Measurements from ENCODE around the gene NUP133.

NUP133 gene

GRCh38 chr1:229507951-229508822 lies at the start of gene NUP133:
Gene NUP133 (minus strand): TSS chr1:229508341. CDS start chr1:229508249, 92 bp downstream.
- peaks cover 21% of the 10 kb centered on the region for H3K4me1 Mint-ChIP-seq (ENCODE audit: low read depth)
- H3K27me3 Mint-ChIP-seq (ENCODE audit: low read depth): peaks cover 3% of the 10 kb centered on the region
- no peaks in the 10 kb centered on the region for H3K9me3 Mint-ChIP-seq
- peak within 1 kb of the TSS; percentile 96 for H3K27ac Mint-ChIP-seq
- H3K4me3 Mint-ChIP-seq: peak within 1 kb of the TSS; percentile 91
- peak; percentile 98 for DNase-seq (ENCODE audit: low spot score)
- peaks cover 12% of the 10 kb centered on the region for H3K36me3 Mint-ChIP-seq (ENCODE audit: low read depth)

DNA sequence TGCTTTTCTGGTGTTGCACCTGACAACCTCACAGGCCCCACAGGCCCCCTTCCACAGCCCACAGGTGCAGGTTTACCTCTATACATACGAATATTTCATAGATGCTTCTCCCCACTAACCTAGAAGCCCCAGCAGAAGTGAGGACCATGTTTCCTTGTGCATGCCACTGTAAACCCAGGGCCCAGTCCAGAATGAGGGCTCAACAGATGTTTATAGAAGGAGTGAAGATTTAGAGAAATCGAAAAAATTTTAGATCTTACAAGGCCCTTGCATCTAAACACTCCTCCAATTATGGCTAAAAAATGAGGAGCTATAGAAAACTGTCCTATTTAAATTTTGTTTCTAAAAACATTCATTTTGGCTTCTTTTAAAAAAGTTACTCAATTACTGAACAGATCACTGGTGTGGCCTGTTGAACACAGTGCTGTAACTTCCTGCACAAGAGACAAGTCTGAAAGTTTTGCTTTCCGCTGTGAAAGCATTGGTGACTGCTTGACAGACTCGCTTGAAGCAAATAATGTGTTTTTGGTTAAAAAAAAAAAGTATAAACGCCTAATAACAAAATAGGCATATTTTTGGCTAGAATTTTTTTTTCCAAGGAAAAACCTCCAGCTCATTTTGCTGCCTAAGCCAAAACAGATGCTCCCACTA lies 49.2 kb upstream of the NUP133 start:
- DNase-seq (ENCODE audit: low spot score): no peak
- H3K36me3 Mint-ChIP-seq (ENCODE audit: low read depth): peaks cover 10% of the 10 kb centered on the region
- peak overlapping the region; percentile 88 for H3K4me3 Mint-ChIP-seq
- H3K27me3 Mint-ChIP-seq (ENCODE audit: low read depth): no peaks in the 10 kb centered on the region
- peaks cover 36% of the 10 kb centered on the region for H3K4me1 Mint-ChIP-seq (ENCODE audit: low read depth)
- peak overlapping the region; percentile 91 for H3K27ac Mint-ChIP-seq
- H3K9me3 Mint-ChIP-seq: no peaks in the 10 kb centered on the region

DNA sequence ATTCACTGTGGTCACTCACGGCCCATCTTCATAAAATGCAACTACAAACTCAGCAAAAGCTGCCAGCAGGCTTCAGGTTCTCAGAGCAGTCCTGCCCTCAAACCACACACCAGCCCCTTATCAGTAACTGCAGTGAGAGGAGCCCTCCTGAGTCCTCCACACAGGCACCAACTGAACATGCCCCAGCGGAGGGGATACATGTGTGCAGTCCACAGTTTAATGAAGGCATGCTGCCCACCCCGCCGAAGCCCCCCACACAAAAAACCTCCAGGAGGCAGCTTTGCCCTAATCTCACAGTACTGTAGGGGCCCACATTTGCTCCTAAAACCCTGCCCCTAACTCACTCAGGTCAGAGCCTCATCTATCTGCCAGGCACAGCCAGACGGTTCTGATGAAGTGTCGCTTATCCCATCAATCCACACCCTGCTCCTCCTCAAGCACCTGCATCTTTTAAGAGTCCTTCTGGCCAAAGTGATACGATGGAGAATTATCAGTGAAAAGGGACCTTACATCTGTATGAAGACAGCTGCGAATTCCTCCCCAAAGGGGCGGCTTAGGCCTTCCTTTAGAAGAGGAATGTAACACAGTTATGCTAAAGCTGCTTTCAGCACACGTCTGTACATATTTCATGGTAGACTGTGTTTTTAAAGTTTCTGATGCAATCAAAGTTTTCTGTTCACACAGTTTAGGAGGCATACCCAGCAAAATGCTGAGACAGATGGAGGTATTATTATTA lies 46.9 kb upstream of the NUP133 start:
- Mint-ChIP-seq H3K9me3 (no peaks in the 10 kb centered on the region), H3K4me1 (ENCODE audit: low read depth) (peaks cover 37% of the 10 kb centered on the region), H3K27me3 (ENCODE audit: low read depth) (no peaks in the 10 kb centered on the region), H3K36me3 (ENCODE audit: low read depth) (peaks cover 10% of the 10 kb centered on the region), H3K4me3 (peak overlapping the region; percentile 28), H3K27ac (peak overlapping the region; percentile 58)
- DNase-seq (ENCODE audit: low spot score): no peak

- H3K36me3 Mint-ChIP-seq (ENCODE audit: low read depth): peaks cover 10% of the 10 kb centered on the region
- H3K27me3 Mint-ChIP-seq (ENCODE audit: low read depth): no peaks in the 10 kb centered on the region
- H3K4me3 Mint-ChIP-seq: no peak overlapping the region
- no peak overlapping the region for H3K27ac Mint-ChIP-seq
- peaks cover 34% of the 10 kb centered on the region for H3K4me1 Mint-ChIP-seq (ENCODE audit: low read depth)
- no peaks in the 10 kb centered on the region for H3K9me3 Mint-ChIP-seq
- DNase-seq (ENCODE audit: low spot score): no peak
Observed at GRCh38 chr1:229553621-229554130, 45.5 kb upstream of the NUP133 start.

GRCh38 chr1:229552732-229553131 lies 44.6 kb upstream of the NUP133 start:
- no peak for DNase-seq (ENCODE audit: low spot score)
- Mint-ChIP-seq H3K9me3 (no peaks in the 10 kb centered on the region), H3K27ac (no peak overlapping the region), H3K4me3 (no peak overlapping the region), H3K4me1 (ENCODE audit: low read depth) (peaks cover 34% of the 10 kb centered on the region), H3K27me3 (ENCODE audit: low read depth) (no peaks in the 10 kb centered on the region), H3K36me3 (ENCODE audit: low read depth) (peaks cover 14% of the 10 kb centered on the region)

DNA sequence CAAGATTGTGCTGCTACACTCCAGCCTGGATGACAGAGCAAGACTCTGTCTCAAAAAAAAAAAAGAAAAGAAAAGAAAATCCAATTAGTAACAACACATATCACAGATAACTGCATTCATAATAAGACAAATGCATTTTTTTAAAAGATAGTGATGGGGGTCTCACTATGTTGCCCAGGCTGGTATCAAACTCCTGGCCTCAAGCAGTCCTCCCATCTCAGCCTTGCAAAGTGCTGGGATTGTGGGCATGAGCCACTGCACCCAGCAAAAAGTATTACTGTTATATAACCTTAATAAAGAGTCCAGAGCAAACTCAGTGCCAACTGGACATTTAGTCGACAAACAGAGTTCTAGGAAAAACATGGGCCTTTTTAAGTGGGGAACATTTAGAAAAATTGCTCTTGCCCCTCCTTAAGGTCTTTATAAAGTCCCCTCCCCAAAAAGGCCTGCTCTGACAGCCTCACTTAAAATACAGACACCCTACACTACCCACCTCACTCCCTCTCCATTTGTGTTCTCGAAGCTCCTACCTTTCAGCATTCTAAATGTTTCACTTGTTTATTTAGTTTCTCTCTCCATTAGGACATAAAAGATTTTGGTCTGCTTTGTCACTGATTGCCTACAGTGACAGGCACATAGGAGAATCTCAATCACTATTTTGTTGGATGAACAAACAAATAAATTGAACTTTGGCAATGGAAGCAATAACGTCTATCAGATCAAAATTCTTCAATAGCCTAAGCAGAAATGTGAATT lies 42.8 kb upstream of the NUP133 start:
- Mint-ChIP-seq H3K4me1 (ENCODE audit: low read depth) (peaks cover 21% of the 10 kb centered on the region), H3K36me3 (ENCODE audit: low read depth) (peaks cover 20% of the 10 kb centered on the region), H3K27me3 (ENCODE audit: low read depth) (no peaks in the 10 kb centered on the region), H3K4me3 (no peak overlapping the region), H3K9me3 (no peaks in the 10 kb centered on the region), H3K27ac (no peak overlapping the region)
- no peak for DNase-seq (ENCODE audit: low spot score)

DNA sequence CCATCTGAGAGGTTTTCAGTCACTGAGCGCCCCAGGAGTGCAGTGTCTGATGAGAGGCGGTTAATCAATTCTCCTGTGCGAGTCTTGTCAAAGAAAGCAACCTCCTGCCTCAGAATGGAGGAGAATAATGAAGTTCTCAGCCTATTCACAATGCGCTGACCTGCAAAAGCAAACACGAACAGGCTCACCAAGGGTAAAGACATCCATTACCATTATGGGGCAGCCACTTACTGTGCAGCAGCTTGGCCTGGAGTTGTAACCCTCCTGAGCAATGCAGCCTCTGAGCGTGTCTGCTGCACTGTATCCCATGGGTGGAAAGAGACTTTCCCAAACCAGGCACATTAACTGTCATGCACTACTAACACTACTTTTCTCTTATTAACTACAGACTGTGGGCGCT lies 39.4 kb upstream of the NUP133 start:
- no peaks in the 10 kb centered on the region for H3K9me3 Mint-ChIP-seq
- no peaks in the 10 kb centered on the region for H3K27me3 Mint-ChIP-seq (ENCODE audit: low read depth)
- H3K4me1 Mint-ChIP-seq (ENCODE audit: low read depth): peaks cover 9% of the 10 kb centered on the region
- H3K36me3 Mint-ChIP-seq (ENCODE audit: low read depth): peaks cover 36% of the 10 kb centered on the region
- no peak overlapping the region for H3K27ac Mint-ChIP-seq
- no peak overlapping the region for H3K4me3 Mint-ChIP-seq
- no peak for DNase-seq (ENCODE audit: low spot score)

DNA sequence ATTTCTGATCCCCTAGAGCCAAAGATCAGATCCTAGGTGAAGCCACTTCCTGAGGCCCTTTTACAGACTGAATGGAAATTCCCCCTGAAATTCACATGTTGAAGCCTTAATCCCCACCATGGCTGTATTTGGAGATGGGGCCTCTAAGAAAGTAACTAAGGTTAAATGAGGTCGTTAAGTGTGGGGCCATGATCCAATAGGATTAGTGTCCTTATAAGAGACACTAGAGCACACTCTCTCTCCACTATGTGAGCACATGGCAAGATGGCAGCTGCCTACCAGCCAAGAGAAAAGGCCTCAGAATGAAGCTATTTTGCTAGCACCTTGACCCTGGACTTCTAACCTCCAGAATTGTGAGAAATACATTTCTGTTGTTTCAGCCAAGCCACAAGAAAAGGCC lies 36.4 kb upstream of the NUP133 start:
- no peaks in the 10 kb centered on the region for H3K27me3 Mint-ChIP-seq (ENCODE audit: low read depth)
- peaks cover 52% of the 10 kb centered on the region for H3K36me3 Mint-ChIP-seq (ENCODE audit: low read depth)
- no peak overlapping the region for H3K27ac Mint-ChIP-seq
- DNase-seq (ENCODE audit: low spot score): no peak
- no peaks in the 10 kb centered on the region for H3K9me3 Mint-ChIP-seq
- H3K4me1 Mint-ChIP-seq (ENCODE audit: low read depth): peaks cover 13% of the 10 kb centered on the region
- H3K4me3 Mint-ChIP-seq: no peak overlapping the region

DNA sequence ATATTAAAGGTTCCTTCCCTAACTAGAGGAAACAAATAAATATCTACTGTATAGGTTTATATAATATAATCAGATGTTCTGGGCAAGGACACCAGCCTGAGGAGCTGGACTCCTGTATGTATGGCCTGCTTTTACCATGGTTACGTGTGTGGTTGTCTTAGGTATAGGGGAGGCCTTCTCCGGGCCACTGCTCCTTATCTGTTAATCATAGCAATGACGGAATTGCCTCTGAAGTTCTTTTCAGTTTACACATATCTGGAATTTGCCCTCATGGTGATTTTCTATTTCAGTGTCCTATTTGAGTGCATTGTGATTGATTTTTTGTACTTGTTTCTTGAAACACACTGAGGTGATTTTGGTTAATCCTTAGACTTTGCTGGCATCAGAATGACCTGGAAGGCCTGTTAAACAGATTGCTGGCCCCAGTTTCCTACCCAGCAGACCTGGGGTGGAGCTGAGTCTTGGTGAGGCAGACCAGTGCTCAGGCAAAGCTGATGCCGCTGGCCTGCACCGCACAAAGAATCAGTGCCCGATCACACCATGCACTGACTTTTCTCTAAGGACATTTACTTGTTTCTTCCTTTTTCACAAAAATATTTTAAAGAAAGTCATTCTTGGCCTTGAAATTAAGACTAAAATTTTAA lies 31.8 kb upstream of the NUP133 start:
- H3K4me1 Mint-ChIP-seq (ENCODE audit: low read depth): peaks cover 14% of the 10 kb centered on the region
- H3K4me3 Mint-ChIP-seq: no peak overlapping the region
- no peaks in the 10 kb centered on the region for H3K27me3 Mint-ChIP-seq (ENCODE audit: low read depth)
- H3K9me3 Mint-ChIP-seq: no peaks in the 10 kb centered on the region
- no peak for DNase-seq (ENCODE audit: low spot score)
- peaks cover 66% of the 10 kb centered on the region for H3K36me3 Mint-ChIP-seq (ENCODE audit: low read depth)
- no peak overlapping the region for H3K27ac Mint-ChIP-seq

GRCh38 chr1:229538945-229539344 lies 30.8 kb upstream of the NUP133 start:
- H3K27ac Mint-ChIP-seq: no peak overlapping the region

DNA sequence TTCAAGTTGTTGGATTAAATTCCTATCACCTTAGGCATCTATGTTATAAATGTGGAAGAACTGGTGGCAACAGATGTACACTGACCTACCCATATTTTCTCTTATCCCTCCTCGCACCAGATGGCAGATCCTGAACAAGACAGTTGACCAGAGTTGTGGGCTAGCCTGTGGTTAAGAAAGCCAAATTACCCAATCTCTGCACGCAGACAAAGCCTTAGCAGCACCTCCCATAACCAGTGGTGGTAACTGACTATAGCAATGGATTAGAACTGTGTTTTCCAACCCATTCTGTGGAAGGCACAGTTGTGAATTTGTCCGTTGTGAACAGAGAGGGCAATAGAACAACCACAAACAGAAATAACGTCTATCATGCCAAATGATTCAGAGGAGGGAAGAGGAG lies 29.8 kb upstream of the NUP133 start:
- Mint-ChIP-seq H3K4me3 (no peak overlapping the region), H3K27ac (no peak overlapping the region), H3K27me3 (ENCODE audit: low read depth) (no peaks in the 10 kb centered on the region), H3K4me1 (ENCODE audit: low read depth) (peaks cover 9% of the 10 kb centered on the region), H3K36me3 (ENCODE audit: low read depth) (peaks cover 58% of the 10 kb centered on the region), H3K9me3 (no peaks in the 10 kb centered on the region)
- no peak for DNase-seq (ENCODE audit: low spot score)

More at GRCh38 chr1:229538945-229539344, 30.8 kb upstream of the NUP133 start:
- peaks cover 14% of the 10 kb centered on the region for H3K4me1 Mint-ChIP-seq (ENCODE audit: low read depth)
- no peaks in the 10 kb centered on the region for H3K9me3 Mint-ChIP-seq
- H3K27me3 Mint-ChIP-seq (ENCODE audit: low read depth): no peaks in the 10 kb centered on the region
- peaks cover 61% of the 10 kb centered on the region for H3K36me3 Mint-ChIP-seq (ENCODE audit: low read depth)
- DNase-seq (ENCODE audit: low spot score): no peak
- H3K4me3 Mint-ChIP-seq: no peak overlapping the region

DNA sequence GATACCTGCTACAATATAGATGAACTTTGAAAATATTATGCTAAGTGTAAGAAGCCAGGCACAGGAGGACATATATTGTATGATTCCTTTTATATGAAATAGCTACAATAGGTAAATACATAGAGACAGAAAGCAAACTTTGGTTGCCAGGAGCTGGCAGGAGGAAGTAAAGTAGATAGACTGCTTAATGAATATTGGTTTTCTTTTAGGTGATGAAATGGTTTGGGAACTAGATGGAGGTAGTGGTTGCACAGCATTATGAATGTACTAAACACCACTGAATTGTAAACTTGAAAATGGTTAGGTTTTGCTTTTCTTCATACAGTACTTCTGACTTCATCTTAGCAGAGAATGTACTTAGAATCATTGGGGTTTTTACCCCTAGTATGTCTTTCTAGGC lies 28.8 kb upstream of the NUP133 start:
- Mint-ChIP-seq H3K4me1 (ENCODE audit: low read depth) (peaks cover 4% of the 10 kb centered on the region), H3K27me3 (ENCODE audit: low read depth) (no peaks in the 10 kb centered on the region), H3K4me3 (no peak overlapping the region), H3K9me3 (no peaks in the 10 kb centered on the region), H3K27ac (no peak overlapping the region), H3K36me3 (ENCODE audit: low read depth) (peaks cover 51% of the 10 kb centered on the region)
- no peak for DNase-seq (ENCODE audit: low spot score)

- Mint-ChIP-seq H3K27me3 (ENCODE audit: low read depth) (no peaks in the 10 kb centered on the region), H3K9me3 (no peaks in the 10 kb centered on the region), H3K4me1 (ENCODE audit: low read depth) (peaks cover 3% of the 10 kb centered on the region), H3K36me3 (ENCODE audit: low read depth) (peaks cover 54% of the 10 kb centered on the region), H3K4me3 (no peak overlapping the region), H3K27ac (no peak overlapping the region)
- no peak for DNase-seq (ENCODE audit: low spot score)
Observed at GRCh38 chr1:229535230-229535629, 27.1 kb upstream of the NUP133 start.
